GM11168 (cell line): ENCODE data around the gene CCDC85C.
"Not testable (repeated sequence)": the region's sequence is repeated elsewhere in the genome, so short reads cannot be mapped to it uniquely, and the experiment has no call there.

ENCODE experiments used
- in situ Hi-C: fragments of 300-500 bp; cut with MboI; formaldehyde crosslinking; loops from one replicate; pipeline ENCODE4 v1.12.0; 2022; ENCODE audit warnings: low sequenced_read_pairs; ENCODE audit not compliant: unreplicated experiment

The CCDC85C gene

DNA sequence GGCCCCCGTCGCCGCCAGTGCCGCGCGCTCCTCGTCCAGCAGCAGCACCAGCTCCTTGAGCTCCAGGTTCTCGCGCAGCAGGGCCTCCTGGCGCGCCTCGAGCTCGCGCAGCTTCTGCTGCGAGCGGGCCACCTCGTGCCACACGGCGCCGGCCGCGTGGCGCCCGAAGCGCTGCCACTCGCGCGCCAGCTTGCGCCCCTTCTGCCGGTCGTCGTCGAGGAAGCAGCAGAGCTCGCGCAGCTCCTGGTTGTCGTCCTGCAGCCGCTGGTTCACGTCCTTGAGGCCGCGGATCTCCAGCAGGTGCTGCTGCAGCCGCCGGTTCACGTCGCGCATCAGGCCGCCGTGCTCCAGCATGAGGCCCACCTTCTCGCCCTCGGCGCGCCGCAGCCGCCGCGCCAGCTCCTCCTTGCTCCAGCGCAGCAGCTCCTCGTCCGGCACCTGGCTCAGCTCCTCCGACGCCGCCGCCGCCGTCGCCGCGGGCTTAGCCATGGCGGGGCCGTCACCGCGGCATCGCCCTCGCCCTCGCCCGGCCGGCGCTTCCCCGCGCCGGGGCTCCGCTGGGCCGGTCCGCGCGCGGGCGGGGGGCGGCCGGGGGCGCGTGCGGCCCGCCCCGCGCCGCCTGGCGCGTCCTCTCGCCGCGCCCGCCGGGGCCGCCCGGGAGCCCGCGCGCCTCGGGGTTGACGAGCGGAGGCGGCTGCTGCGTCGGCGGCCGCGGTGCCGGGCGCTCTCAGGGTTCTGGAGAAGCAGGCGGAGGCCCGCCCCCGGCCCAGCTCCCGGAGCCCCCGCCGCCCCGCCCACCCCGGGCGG lies at the start of gene CCDC85C:
Gene CCDC85C (minus strand): TSS at position 737 of the 807 bp plus-strand sequence. CDS start 248 bp downstream, at position 489.
- in situ Hi-C loops = no loop called here

DNA sequence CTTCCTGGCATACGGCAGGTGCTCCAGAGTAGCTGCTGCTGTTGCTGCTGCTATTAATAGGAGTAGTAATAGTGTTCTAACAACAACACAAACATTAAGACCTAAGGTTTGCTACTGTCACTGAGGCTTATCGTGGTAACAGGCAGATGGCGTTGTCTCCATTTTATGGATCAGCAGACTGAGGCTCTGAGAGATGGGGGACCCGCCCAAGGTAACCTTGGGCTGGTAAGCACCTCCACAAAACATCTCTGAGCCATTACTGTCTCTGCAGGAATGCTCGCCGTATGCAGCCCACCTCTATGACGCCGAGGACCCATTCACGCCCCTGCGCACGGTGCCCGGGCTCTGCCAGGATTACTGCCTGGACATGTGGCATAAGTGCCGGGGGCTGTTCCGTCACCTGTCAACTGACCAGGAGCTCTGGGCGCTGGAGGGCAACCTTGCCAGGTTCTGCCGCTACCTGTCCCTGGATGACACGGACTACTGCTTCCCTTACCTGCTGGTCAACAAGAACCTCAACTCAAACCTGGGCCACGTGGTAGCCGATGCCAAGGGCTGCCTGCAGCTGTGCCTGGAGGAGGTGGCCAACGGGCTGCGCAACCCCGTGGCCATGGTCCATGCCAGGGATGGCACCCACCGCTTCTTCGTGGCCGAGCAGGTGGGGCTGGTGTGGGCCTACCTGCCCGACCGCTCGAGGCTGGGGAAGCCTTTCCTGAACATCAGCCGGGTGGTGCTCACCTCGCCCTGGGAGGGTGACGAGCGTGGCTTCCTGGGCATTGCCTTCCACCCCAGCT lies 48.1 kb upstream of the CCDC85C start:
- in situ Hi-C loops = no loop called here

DNA sequence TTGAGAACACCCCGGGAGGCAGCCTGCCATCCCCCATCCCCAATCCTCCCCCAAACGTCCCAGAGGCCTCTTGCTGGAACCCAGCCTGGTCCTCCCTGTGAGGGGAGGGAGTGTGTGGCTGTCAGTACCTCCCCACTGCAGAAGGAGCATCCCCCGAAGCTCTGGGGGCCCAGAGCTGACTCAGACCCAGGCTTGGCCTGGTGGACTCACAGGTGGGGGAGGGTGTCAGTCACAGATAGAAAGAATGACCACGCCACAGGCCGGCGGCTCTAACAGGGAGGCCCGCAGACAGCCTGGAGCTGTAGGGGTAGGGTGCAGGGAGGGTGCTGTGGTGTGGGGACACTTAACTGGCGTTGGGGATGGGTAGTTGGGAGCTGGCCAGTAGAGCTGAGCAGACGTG lies 46.2 kb upstream of the CCDC85C start:
- in situ Hi-C loops = no loop called here

DNA sequence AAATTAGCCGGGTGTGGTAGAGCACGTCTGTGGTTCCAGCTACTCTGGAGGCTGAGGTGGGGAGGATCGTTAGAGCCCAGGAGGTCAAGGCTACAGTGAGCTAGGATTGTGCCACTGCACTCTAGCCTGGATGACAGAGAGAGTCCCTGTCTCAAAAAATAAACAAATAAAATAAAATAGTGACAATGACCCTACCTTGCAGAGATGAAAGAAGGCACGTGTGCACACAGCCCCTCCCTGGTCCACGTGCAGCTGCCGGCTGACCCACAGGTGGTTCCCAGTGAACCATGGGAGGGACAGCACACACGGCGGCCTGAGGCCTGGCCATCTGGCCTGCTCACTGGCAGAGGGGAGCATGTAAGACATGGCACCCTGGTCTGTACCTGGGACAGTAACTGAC lies 45.6 kb upstream of the CCDC85C start:
- in situ Hi-C loops = no loop called here

DNA sequence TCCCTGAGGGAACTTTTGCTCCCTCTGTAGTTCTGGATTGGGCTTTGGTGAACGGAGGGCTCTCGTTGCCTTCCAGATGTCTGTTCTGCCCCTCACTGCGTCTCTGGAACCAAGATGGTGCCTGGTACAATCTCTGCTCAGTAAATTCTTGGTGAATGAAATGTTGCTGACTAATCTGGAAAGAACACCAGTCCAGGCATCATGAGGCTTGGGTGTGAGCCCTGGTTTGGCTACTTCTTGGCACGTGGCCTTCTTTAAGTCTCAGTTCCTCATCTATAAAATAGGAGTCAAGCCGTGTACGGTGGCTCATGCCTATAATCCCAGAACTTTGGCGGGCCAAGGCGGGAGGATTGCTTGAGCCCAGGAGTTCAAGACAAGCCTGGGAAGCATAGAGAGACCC lies 45.2 kb upstream of the CCDC85C start:
- in situ Hi-C loops = no loop called here

GRCh38 chr14:99648027-99648784 lies 44.2 kb upstream of the CCDC85C start:
- in situ Hi-C loops = no loop called here

GRCh38 chr14:99647411-99647810 lies 43.4 kb upstream of the CCDC85C start:
- in situ Hi-C loops = no loop called here

- in situ Hi-C loops = no loop called here
Measured at GRCh38 chr14:99645545-99646505, 41.8 kb upstream of the CCDC85C start.

DNA sequence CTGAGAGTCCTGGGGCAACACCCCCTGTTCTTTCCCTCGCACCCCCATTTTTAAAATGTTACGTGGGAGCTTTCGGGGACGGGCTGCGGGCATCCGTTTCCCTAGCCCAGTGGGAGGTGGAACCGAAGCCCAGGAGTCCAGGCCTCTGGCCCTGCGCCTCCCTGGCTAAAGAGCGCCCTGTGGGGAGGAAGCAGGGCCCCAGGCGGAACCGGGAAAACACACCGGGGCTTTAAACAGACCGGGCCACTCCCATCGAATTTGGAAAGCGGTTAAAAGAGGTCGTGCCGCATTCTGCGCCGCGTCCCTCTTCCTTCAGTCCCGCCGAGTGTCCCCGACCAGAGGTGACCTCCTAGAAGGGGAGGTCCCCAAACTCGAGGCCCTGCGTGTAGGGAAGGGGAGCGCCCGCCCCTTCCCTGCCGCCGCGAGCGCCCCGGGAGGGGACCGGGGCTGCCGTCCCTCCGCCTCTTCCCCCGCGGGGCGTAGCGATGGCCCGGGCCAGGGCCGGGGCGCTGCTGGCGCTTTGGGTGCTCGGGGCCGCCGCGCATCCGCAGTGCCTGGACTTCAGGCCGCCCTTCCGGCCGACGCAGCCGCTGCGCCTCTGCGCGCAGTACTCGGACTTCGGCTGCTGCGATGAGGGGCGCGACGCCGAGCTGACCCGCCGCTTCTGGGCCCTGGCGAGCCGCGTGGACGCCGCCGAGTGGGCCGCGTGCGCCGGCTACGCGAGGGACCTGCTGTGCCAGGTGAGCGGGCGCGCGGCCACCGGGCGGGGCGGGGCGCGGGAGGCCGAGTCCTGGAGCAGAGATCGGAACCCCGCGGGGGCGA lies 40.9 kb upstream of the CCDC85C start, which contains the start of gene HHIPL1:
Gene HHIPL1 (plus strand): TSS at position 407 of the 822 bp plus-strand sequence. CDS start 79 bp downstream, at position 486.
- in situ Hi-C loops = no loop called here

- in situ Hi-C loops = no loop called here
Measured at GRCh38 chr14:99644035-99644587, 40.1 kb upstream of the CCDC85C start.

DNA sequence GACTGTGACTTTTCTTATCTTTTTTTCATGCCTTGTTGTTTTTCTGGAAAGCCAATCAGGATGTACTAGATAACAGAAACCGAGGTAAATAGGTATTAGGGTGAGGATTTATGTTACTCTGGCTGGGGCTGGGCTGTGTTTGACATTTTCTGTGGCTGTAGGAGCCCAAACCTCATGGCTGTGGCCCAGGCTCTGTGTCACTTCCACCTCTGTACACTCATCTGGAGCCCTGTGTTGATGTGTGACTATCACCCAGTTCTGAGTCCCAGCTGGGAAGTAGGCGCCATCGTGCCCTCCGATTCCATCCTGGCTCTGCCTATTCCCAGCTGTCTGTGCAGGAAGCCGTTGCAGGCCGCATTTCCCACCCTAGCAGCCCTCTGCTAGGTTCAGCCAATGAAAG lies 39.3 kb upstream of the CCDC85C start:
- in situ Hi-C loops = no loop called here

DNA sequence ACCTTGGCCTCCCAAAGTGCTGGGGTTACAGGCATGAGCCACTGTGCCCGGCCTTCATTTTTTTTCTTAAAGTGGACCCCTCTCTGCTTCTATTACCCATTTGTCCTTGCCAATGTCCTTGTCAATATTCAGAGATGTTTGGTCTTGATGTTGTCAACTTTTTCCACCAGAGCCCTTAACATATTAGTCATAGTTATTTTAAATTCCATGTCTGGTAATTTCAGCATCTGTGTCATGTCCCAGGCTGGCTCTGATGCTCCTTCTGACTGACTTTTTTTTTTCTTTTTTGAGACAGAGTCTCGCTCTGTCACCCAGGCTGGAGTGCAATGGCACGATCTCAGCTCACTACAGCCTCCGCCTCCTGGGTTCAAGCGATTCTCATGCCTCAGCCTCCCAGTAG lies 38.8 kb upstream of the CCDC85C start:
- in situ Hi-C loops = not testable (repeated sequence)

DNA sequence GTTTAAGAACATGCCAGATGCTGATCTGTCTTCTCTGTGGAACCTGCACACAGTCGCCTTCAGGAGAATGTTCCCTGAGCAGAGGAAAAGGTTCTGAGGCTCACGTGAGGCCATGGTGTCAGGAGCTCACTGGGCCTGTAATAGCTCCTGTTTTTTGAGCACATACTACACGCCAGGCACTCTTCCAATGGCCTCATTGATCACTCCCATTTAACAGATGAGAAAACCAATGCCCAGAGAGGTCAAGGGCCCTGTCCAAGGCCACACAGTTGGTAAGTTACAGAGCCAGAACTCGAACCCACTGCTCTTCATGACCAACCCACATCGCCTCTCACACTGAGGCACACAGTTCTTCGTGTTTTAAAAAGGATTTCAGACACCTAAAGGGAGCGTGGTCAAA lies 33.6 kb upstream of the CCDC85C start:
- in situ Hi-C loops = no loop called here

GRCh38 chr14:99636487-99636886 lies 32.5 kb upstream of the CCDC85C start:
- in situ Hi-C loops = no loop called here

GRCh38 chr14:99635116-99635515 lies 31.1 kb upstream of the CCDC85C start:
- in situ Hi-C loops = no loop called here

DNA sequence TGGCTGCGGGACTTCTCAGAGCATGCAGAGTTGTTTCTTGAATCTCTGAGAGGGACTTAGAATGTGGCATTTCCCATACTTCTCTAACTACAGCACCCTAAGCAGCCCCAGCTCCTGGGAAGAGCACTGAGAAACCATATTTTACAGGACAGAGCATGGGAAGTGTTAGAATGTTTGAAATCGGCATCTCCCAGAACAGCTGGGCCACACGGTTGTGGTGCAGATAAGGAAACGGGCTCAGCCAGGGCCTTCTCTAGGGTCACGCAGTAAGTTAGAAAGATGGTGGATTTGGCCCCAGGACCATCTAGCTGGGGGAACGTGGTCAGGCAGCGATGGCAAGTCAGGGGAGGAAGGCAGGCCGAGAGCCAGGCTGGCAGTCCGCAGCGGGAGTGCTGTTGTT lies 30.4 kb upstream of the CCDC85C start:
- in situ Hi-C loops = loop anchor here (5.0 kb wide), 1 partner anchor 117 kb away; no protein-coding TSS in a partner anchor

DNA sequence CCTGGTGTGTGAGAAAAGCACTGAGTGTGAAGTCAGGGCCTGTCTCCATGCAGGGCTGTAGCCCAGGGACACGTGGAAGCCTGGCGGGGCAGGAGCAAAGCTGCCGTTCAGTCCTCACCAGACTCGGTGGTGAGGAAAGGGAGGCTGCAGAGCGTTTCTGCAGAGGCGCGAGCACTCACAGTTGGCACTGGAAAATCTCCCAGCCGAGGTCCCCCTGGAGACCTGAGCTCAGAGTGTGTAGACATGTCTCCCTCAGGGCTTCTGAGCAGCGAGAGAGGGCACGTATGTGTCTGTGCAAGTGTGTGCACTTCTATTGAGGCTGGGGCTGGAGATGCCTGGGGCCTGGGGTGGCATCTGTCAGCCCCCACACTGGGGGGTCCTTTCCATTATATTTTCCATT lies 29.9 kb upstream of the CCDC85C start:
- in situ Hi-C loops = loop anchor here (5.0 kb wide), 1 partner anchor 117 kb away; no protein-coding TSS in a partner anchor

DNA sequence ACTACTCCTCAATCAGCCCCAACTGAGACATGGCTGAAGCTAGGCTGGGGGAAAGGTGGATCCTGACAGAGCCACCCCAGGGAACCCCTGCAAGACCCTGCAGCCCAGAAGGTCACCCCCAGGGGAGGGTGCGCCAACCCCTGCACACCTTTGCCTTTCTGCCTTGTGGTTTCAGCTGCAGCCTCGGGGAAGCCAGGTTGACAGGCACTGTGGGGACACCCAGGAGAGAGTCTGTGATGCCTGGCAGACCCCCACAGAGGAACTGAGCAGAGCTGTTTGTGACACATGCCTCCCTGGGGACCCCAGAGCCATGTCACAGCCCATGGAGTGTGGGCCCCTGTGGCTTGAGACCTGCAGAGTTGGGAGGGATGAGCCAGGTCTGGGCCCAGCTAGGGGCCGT lies 29.1 kb upstream of the CCDC85C start:
- in situ Hi-C loops = loop anchor here (5.0 kb wide), 1 partner anchor 116 kb away; no protein-coding TSS in a partner anchor
